RPMI8226 (cell line): ENCODE measurements around the gene TAF15.

ENCODE experiments used
- DNase-seq: peaks from one replicate; pipeline ENCODE4 v3.0.0-alpha.2; 2015

TAF15 gene

DNA sequence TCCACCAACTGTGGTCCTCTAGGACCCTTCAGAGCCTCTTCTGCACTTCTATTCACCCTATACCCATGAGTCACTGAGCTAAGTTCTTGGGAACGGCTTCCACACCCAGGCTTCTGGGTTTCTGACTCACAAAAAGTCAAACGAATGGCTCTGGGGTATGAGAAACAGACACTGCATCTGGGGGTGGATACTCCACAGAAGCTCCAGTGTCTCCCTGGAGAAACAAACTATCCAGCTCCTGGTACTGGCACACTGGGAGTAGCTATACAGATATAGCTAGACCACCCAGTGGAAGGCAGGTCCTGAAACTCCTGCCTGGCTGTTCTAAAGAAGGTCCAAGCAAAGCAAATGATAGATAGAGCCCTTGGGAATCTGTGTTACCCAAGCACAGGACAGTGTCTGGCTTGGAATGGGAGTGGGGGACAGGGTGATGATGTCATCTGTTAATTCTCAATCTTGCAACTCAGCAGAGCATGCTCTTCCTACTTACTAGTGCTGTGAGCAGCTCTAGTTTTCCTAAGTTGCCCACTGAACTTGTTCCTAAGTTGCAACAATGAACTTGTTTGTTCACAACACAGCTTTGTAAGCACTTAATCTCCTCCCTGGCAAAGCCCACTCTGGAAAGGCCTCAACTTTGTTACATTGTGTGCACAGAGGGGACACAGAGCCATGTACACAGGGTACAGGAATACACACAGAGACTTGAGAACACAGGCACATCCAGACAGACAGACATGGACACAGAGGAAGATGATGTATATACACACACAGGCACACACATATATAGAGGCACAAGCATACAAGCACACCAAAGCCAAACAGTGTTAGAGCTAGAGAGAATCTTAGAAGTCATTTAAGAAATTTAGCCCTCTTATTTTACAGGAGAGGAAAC, 20.6 kb upstream of the TAF15 start:
- DNase-seq = no peak

GRCh38 chr17:35790841-35791240, 18.4 kb upstream of the TAF15 start:
- DNase-seq = no peak

GRCh38 chr17:35791681-35792350, 17.5 kb upstream of the TAF15 start:
- DNase-seq = no peak

DNA sequence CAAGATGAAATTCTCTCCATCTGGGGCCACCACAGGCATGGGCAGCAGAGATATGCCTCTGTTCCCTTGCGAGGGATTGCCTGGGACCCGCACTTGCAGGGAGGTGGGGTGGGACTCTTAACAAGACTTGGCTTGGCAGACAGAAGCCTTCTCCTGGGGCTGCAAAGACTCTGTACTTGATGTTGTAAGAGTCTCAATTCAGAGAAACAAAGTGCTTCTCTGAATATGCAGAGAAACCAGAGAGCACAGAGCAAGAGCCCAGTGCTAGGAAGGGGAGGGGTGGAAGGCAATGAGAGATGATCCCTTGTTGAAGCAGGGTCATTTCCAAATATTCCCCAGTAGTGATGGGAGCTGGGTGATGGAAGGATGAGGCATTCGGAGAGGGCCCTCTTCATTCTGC, 16.0 kb upstream of the TAF15 start:
- DNase-seq = no peak

DNA sequence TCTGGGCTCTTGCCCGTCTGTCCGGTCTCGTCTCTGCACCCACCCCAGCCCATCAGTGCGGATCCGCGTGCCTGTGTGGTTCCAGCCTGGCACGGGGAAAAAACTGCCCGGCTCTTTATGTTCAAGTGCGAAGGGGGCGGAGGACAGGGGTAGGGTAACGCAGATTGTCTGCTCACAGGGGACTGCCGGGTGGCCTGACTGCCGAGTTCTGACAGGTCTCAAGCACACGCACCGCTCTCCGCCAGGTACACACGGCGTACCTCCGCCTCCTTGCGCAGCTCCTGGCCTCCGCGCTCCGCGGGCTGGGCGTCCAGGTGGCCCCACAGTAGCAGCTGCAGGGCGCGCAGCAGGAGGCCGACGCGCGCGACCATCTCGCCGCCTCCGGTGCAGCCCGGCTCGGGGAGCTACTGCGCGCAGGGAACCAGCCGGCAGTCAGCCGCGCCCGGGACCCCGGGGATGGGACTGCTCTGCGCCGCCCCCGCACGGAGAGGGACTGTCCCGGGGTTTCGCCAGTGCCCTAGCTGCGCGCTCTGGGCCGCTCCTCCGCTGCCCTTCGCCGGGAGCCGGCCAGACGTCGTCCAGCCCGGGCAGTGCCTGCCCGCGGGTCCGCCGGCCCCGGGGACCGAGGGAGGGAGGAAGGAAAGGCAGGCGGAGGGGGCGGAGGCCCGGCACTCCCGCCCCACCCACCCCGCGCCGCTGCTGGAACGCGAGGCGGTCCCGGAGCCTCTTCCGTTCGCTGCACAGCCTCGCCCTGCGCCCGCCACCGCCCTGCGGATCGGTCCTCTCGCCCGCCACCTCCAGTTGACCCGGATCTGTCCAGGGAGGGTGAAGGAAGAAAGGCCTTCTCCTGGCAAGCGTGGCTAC, 14.0 kb upstream of the TAF15 start, which contains the start of gene MMP28:
Gene MMP28, minus strand, starts transcription at position 635 of the 864 bp plus-strand sequence. Its CDS starts 264 bp downstream, at position 371.
- DNase-seq = peak; percentile 45

DNA sequence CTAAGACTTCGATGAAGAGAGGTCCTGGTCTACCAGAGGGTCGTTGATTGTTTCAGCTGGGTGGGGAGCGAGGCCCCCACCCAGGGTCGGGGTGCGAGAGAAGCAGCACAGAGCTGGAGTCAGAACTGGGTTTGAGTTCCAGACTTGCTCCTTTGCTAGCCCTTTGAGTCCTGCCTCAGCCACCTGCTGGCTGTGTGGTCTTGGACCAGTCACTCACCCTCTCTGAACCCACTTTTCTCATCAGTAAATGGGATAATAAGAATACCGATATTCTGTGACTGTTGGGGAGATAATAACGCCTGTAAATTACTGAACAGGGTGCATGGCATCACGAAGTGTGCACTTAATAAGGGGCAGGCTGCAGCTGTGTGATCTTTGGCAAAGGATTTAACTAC, 13.4 kb upstream of the TAF15 start:
- no peak for DNase-seq

DNA sequence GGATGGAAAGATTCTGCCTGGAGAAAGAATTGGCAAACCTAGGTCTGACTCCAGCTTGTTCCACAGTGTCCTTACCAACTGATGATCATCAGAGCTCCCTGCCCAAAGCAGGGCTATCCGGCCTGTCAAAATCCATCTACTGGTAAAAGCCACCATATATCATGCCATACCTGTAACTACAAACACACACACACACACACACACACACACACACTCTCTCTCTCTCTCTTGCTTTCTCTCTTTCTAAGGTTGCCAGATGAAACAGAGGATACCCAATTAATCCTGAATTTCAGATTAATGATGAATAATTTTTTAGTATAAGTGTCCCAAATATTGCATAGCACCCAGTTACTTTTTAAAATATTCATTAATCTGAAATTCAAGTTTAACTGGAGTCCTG, 12.3 kb upstream of the TAF15 start:
- DNase-seq = no peak

DNA sequence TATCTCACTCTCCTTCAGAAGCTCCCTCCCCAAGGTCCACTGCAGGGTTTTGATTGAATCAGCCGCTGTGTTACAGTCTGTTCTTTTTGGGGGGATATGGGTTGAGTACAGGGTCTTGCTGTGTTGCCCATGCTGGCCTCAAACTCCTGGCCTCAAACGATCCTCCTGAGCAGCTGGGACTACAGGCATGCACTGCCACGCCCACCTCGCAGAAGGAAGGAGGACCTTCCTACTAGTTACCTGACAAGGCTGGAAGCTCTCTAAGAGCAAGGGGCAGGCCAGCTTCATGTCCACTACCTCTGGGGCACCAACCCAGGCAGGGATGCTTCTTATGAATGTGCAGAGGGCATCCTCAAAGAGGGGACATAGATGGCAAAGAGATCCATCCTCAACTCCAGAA, 11.9 kb upstream of the TAF15 start:
- DNase-seq = no peak

GRCh38 chr17:35797918-35798317, 11.4 kb upstream of the TAF15 start:
- no peak for DNase-seq

DNA sequence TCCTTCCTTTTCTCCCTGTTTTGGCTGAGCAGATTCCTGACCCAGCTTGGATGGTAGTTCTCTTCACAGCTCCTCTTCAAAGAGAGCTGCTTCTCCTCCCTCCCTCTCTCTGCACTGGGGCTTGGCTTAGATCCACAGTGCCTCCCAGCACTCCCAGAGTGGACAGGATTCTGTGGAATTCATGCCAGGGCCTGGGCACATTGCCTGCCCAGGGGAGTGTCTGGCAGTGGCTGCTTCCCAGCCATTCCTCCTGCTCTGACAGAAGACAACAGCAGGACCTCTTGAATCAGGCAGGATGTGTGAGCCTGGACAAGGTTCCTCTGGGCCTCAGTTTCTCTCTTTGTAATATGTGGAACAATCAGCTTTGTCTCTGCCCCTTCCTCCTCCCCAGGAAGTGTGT, 9.3 kb upstream of the TAF15 start:
- DNase-seq = no peak

DNA sequence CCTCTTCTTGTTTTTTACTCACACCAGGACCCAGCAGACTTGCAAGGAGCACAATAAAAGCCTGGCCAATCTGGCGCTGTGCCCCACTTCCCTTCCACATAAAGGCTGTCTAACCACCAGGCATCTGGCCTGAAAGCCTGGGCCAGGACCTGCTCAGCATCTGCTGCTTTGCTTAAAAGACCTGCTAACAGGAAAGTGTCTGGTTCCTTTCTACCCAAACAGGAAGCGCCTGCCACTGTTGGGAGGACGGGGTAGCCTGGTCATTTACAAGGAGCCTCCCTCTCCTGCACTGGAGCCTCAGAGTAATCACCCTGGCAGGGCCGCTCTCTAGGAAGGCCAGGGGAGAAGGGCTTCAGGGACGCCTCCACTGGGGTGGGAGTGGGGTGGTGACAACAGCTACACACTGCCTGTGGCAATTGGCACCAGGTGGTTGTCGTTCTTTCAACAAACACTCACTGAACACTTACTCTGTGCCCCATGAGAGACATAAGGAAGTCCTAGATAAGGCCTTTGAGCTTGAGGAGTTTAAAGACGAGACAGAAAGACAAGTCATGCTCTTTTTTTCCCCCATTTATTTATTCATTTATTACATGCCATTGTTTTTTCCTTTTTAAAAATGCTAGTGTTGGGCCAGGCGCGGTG, 7.6 kb upstream of the TAF15 start:
- DNase-seq = peak; percentile 86

- DNase-seq = peak; percentile 85
Measured at GRCh38 chr17:35804658-35805192, 4.6 kb upstream of the TAF15 start.

GRCh38 chr17:35807371-35808144, 1.7 kb upstream of the TAF15 start:
- DNase-seq = no peak

DNA sequence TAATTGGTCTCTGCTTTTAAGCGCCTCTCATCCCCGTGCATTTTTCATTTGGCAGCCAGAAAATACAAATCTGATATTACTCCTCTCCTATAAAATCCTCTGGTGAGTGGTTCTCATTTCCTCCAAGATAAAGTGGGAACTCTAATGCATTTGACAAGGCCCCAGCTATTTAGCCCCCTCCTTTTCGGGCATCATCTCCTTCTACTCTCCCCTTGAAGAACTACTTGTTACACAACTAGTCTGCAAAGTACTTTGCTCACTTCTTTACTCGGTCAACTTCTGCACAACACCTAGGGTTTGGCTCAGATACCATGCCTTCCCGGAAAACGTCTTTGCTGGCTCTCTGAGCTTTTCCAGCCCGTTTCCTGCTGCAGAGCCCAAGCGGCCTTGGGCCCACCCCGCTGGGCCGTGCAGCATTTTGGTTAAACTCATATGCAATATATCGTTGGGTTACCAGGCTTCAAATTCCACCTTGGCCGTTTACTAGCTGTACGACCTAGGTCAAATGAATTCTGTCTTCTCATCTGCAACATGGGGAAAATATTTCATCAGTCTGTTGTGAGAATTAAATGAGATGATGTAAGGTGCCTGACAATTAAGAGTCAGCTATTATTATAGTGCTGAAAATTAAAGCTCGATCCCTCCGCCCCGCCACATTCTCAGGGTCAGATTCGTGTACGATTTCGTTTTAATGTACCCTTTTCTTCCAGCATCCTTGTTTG, 883 bp upstream of the TAF15 start:
- DNase-seq = no peak

GRCh38 chr17:35809855-35810461, 674 bp downstream of the TAF15 start:
- peak; percentile 20 for DNase-seq

GRCh38 chr17:35811759-35812158, 2.5 kb downstream of the TAF15 start:
- DNase-seq = no peak

- DNase-seq = no peak
Measured at GRCh38 chr17:35812456-35812855, 3.2 kb downstream of the TAF15 start.

DNA sequence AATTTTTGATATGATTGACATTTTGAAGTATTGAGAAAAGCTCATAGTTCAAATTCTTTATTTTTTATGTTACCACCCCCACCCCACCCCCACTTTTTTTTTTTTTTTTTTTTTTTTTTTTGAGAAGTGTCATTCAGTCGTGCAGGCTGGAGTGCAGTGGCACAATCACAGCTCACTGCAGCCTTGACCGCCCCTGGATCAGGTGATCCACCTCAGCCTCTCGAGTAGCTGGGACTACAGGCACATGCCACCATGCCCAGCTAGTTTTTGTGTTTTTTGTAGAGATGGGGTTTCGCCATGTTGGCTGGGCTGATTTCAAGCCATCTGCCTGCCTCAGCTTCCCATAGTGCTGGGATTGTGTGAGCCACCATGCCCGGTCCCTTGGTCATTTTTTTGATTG, 7.4 kb downstream of the TAF15 start:
- DNase-seq = no peak

DNA sequence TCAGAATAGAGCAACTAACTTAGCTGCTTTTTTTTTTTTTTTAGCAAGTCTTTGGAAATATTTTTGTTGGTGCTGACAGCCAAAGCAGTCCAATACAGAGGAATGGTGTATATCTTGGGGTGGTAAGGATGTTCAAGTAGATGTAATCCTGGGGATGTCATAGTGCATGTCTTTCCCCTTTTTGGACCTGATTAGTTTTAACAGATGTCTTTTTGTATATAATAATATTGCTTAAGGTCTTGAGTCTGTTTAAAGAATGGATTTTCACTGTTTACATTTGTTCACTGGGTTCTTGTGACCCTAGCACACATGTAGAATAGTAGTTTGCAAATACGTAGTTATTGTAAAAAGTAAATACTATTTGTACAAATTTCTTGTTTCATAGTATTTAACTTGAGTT, 7.9 kb downstream of the TAF15 start:
- no peak for DNase-seq

DNA sequence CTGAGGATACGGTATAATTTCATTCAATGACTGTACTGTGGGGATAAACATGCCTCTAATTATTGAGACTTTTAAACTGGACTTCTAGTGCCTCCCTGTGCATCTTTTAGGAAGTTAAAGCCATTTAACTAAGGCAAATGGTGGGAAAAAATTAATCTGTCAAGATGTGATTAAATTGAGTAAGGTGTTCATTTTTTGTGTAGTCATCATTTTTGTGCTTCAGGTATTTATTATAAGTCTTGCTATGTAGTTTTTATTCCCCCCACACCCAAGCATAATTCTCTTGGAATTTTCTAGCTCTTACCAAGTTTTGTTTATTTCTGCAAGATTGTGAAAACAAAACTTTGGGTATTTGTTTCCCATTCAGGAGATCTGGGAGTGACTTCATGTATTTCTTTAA, 10.2 kb downstream of the TAF15 start:
- no peak for DNase-seq

GRCh38 chr17:35821308-35821707, 12.0 kb downstream of the TAF15 start:
- no peak for DNase-seq
